ENCODE data around the gene C10orf62. TPM values are rescaled to one million over a fixed set of nuclear protein-coding genes. Genes with fewer than 3 reads are reported as not detected.

Gene C10orf62
- total RNA-seq, 4 donors from 2014 or later = not detected

GRCh38 chr10:97584060-97584797 lies 5.3 kb upstream of the C10orf62 start, which contains the start of gene HOGA1:
HOGA1 (plus strand) TSS chr10:97584389; CDS start chr10:97584704, 315 bp downstream.
- DNase-seq = no peak

GRCh38 chr10:97584798-97585438 lies 4.6 kb upstream of the C10orf62 start:
- TF ChIP-seq POLR2A (IDR thresholded peaks at IDR 0.05) = no peak
- no peak for TF ChIP-seq CTCF (IDR thresholded peaks at IDR 0.05)
- Histone ChIP-seq H3K27ac (peak overlapping the region in 1 of 4 donors; percentile 57), H3K36me3 (no peaks in the 10 kb centered on the region), H3K27me3 (no peaks in the 10 kb centered on the region), H3K4me3 (no peak overlapping the region), H3K9me3 (no peaks in the 10 kb centered on the region), H3K4me1 (peaks cover 0 to 21% (median 9%) of the 10 kb centered on the region in 3 donors)
- no peak for DNase-seq
- WGBS, 2 donors = 85 to 100% methylated on average over 3 to 4 of the region's 5 CpGs
- intact Hi-C loops (cut with DNase I) = no loop called here

More at GRCh38 chr10:97584060-97584797, 5.3 kb upstream of the C10orf62 start, which contains the start of gene HOGA1:
- Histone ChIP-seq H3K27me3 (no peaks in the 10 kb centered on the region), H3K4me3 (no peak within 1 kb of the TSS), H3K27ac (peak within 1 kb of the TSS in 2 of 4 donors; percentile 29 to 57), H3K4me1 (peaks cover 0 to 21% (median 9%) of the 10 kb centered on the region in 3 donors), H3K9me3 (no peaks in the 10 kb centered on the region), H3K36me3 (no peaks in the 10 kb centered on the region)
- WGBS, 2 donors = 60 to 73% methylated on average over 1 to 3 of the region's 5 CpGs
- no peak for TF ChIP-seq CTCF (IDR thresholded peaks at IDR 0.05)
- no peak for TF ChIP-seq POLR2A (IDR thresholded peaks at IDR 0.05)
- intact Hi-C loops (cut with DNase I) = no loop called here

GRCh38 chr10:97585439-97585811 lies 4.1 kb upstream of the C10orf62 start:
- Histone ChIP-seq H3K4me1 (peaks cover 0 to 21% (median 9%) of the 10 kb centered on the region in 3 donors), H3K27ac (no peak overlapping the region), H3K4me3 (no peak overlapping the region), H3K36me3 (no peaks in the 10 kb centered on the region), H3K9me3 (no peaks in the 10 kb centered on the region), H3K27me3 (no peaks in the 10 kb centered on the region)
- intact Hi-C loops (cut with DNase I) = no loop called here
- 86 to 91% methylated on average over 4 to 5 of the region's 5 CpGs for WGBS, 2 donors
- TF ChIP-seq POLR2A (IDR thresholded peaks at IDR 0.05) (no peak), CTCF (IDR thresholded peaks at IDR 0.05) (no peak)
- DNase-seq = no peak

GRCh38 chr10:97587183-97587582 lies 2.3 kb upstream of the C10orf62 start:
- 86 to 100% methylated on average over 2 of the region's 2 CpGs for WGBS, 2 donors

More at GRCh38 chr10:97587183-97587582, 2.3 kb upstream of the C10orf62 start:
- Histone ChIP-seq H3K4me1 (peaks cover 0 to 21% (median 9%) of the 10 kb centered on the region in 3 donors), H3K27ac (no peak overlapping the region), H3K9me3 (no peaks in the 10 kb centered on the region), H3K27me3 (no peaks in the 10 kb centered on the region), H3K4me3 (no peak overlapping the region), H3K36me3 (no peaks in the 10 kb centered on the region)
- intact Hi-C loops (cut with DNase I) = no loop called here
- TF ChIP-seq CTCF (IDR thresholded peaks at IDR 0.05) = no peak
- TF ChIP-seq POLR2A (IDR thresholded peaks at IDR 0.05) = no peak
- DNase-seq = no peak
